ENCODE measurements around the gene FXYD5.

DNA sequence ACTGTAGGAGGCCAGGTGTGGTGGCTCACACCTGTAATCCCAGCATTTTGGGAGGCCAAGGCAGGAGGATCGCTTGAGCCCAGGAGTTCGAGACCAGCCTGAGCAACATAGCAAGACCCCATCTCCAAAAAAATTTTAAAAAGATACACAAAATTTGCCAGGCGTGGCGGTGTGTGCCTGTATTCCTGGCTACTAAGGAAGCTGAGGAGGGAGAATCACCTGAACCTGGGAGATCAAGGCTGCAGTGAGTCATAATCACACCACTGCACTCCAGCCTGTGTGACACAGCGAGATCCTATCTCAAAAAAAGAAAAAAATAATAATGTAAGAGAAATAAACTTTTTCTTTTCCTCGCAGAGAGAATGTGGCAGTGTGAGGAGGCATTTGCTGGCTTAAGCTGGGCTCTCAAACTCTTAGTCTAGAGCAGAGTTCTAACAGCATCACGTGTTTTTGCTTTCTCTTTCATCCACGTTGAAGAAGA lies 52.9 kb downstream of the FXYD5 start:
- TF ChIP-seq EZH2 (IDR thresholded peaks at IDR 0.05; ENCODE audit: borderline replicate concordance, insufficient read depth, low read depth, low read length, poor library complexity, severe bottlenecking), result no peak
- TF ChIP-seq, protein P1, sequence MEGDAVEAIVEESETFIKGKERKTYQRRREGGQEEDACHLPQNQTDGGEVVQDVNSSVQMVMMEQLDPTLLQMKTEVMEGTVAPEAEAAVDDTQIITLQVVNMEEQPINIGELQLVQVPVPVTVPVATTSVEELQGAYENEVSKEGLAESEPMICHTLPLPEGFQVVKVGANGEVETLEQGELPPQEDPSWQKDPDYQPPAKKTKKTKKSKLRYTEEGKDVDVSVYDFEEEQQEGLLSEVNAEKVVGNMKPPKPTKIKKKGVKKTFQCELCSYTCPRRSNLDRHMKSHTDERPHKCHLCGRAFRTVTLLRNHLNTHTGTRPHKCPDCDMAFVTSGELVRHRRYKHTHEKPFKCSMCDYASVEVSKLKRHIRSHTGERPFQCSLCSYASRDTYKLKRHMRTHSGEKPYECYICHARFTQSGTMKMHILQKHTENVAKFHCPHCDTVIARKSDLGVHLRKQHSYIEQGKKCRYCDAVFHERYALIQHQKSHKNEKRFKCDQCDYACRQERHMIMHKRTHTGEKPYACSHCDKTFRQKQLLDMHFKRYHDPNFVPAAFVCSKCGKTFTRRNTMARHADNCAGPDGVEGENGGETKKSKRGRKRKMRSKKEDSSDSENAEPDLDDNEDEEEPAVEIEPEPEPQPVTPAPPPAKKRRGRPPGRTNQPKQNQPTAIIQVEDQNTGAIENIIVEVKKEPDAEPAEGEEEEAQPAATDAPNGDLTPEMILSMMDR (IDR thresholded peaks at IDR 0.05), result no peak

All from B cell (primary cell).